K562 (cell line): ENCODE data around the gene IPO13. TPM values are rescaled to one million over a fixed set of nuclear protein-coding genes. Genes with fewer than 3 reads are reported as not detected.
A peak's percentile ranks its signal among the peaks of the same experiment; 100 is the strongest.

Source experiments
- FIP1L1 ChIP-seq: fragments of 200-400 bp; formaldehyde crosslinking; IDR thresholded peaks from 2 replicates; pipeline ENCODE4 v1.6.1; 2018; ENCODE audit warnings: mild to moderate bottlenecking, low read depth, low read length; ENCODE audit not compliant: poor library complexity, severe bottlenecking
- HEY1 ChIP-seq: fragments of 250-450 bp; sonication (Bioruptor Pico); IDR thresholded peaks from 2 replicates; pipeline ENCODE4 v1.5.0; 2020; ENCODE audit warnings: mild to moderate bottlenecking, moderate library complexity, borderline replicate concordance
- NR2C2 ChIP-seq, 2 experiments: fragments of 200-800 bp in 1 of 2; sonication (Bioruptor generic) in 1 of 2; sonication (generic) in 1 of 2; formaldehyde crosslinking in 1 of 2; IDR thresholded peaks; 2 replicates each; pipeline versions ENCODE4 v1.6.1 to v1.8.0; 2016 to 2022; ENCODE audit warnings: mild to moderate bottlenecking in 1 of 2, missing compliant biosample characterization in 1 of 2, missing genetic modification characterization in 1 of 2, missing genetic modification reagents in 1 of 2
- PURB ChIP-seq: sonication (generic); formaldehyde crosslinking; IDR thresholded peaks from 2 replicates; pipeline ENCODE4 v1.9.0; 2021; ENCODE audit warnings: low read depth, mild to moderate bottlenecking, missing genetic modification reagents
- SAFB ChIP-seq: fragments of 200-400 bp; formaldehyde crosslinking; IDR thresholded peaks from 2 replicates; pipeline ENCODE4 v1.6.1; 2017; ENCODE audit warnings: low read depth, low read length, borderline replicate concordance
- SPI1 ChIP-seq: IDR thresholded peaks from 2 replicates; pipeline ENCODE4 v1.6.1; 2011; ENCODE audit warnings: low read depth, low read length, control low read depth, borderline replicate concordance
- TCF7 ChIP-seq: sonication (generic); IDR thresholded peaks from 2 replicates; pipeline ENCODE4 v1.6.1; 2016; ENCODE audit warnings: antibody characterized with exemption, borderline replicate concordance
- ZZZ3 ChIP-seq: fragments of 450-650 bp; IDR thresholded peaks from 2 replicates; pipeline ENCODE4 v1.6.1; 2016; ENCODE audit warnings: antibody characterized with exemption, mild to moderate bottlenecking, moderate library complexity
- polyA plus RNA-seq, 8 experiments: library from polyadenylated mRNA; depleted of rRNA in 4 of 8; stranded (reverse) in 5 of 8; unstranded in 3 of 8; fragments of >200 nt; fragmentation: Nextera tagmentation in 2 of 8; fragmentation: Illumina TruSeq in 1 of 8; extraction: Ambion mirVana in 2 of 8; extraction: Trizol in 1 of 8; gene quantifications; 2 replicates each; pipeline versions ENCODE4 v1.2.1 to v1.2.3, GENCODE V29; 2011 to 2014; ENCODE audit warnings: inconsistent platforms in 1 of 8, missing spikeins in 1 of 8
- total RNA-seq, 7 experiments: library from RNA; depleted of rRNA in 6 of 7; stranded (reverse); fragments of >200 nt in 6 of 7; fragmentation: Illumina TruSeq in 2 of 7; extraction: Trizol in 2 of 7; gene quantifications; 2 replicates each; pipeline versions ENCODE4 v1.2.1 to v1.2.3, GENCODE V29; 2011 to 2021; ENCODE audit warnings: low replicate concordance in 1 of 7
- TF ChIP-seq, protein P1 (sequence below): fragments of 450-650 bp; IDR thresholded peaks from 2 replicates; pipeline ENCODE4 v1.6.1; 2016
- TF ChIP-seq, protein P2 (sequence below): sonication (generic); formaldehyde crosslinking; IDR thresholded peaks from 2 replicates; pipeline ENCODE4 v1.8.0; 2023; ENCODE audit warnings: mild to moderate bottlenecking, missing genetic modification reagents
- TF ChIP-seq, protein P3 (sequence below), 2 experiments: IDR thresholded peaks; 2 replicates each; pipeline ENCODE4 v1.6.1; 2012; ENCODE audit warnings: improper control_type of control experiment in 2 of 2, low read depth in 2 of 2, low read length in 2 of 2, borderline replicate concordance in 1 of 2
- TF ChIP-seq, protein P4 (sequence below): fragments of 250-450 bp; sonication (Bioruptor Pico); IDR thresholded peaks from 2 replicates; pipeline ENCODE4 v1.5.0; 2021

IPO13 gene
- total and polyA plus RNA-seq, 9 of the 15 experiments (the other 6 are each of a cell fraction or from before 2014, with no cell fraction given): 7.0 to 30.8 (median 16.2) TPM

DNA sequence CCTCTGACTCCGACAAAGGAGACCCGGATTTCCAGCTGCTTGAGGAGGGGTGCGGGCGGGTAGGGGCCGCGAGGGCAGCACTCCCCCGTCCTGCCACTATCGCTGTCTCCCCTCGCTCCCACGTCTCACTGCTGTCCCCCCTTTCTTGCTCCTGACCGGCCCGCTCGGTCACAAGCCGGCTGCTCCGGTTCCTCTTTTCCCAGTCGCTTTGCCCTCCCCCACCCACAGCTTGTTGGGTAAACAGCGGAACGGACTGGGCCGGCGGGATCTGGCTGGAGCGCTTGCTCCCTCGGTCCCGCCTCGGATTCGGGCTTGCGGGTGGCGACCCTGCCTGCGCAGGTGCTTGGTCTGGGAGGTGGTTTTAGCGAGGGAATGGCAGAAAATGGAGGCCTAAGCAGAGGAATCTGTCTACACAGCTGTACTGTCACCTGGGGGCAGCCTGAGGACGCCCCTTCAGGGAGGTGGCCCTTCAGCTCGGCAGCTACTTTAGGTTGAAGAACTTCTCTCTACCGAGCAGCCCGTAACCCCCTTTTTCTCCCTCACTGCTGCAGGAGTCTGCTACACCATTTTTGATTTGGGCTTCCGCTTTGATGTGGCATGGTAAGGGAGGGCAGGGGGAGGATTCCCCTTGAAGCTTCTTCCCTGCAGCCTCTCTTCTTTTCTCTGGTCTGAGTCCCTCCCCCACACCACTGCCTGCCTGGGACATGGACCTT lies 28.7 kb downstream of the IPO13 start (continued):
- TF ChIP-seq, protein P1, sequence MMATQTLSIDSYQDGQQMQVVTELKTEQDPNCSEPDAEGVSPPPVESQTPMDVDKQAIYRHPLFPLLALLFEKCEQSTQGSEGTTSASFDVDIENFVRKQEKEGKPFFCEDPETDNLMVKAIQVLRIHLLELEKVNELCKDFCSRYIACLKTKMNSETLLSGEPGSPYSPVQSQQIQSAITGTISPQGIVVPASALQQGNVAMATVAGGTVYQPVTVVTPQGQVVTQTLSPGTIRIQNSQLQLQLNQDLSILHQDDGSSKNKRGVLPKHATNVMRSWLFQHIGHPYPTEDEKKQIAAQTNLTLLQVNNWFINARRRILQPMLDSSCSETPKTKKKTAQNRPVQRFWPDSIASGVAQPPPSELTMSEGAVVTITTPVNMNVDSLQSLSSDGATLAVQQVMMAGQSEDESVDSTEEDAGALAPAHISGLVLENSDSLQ: no peak; the same call in 1 of the 2 replicates
- TF ChIP-seq ZZZ3: no peak
- TF ChIP-seq PURB (CRISPR knock-in tag): no peak
- TF ChIP-seq, protein P2, sequence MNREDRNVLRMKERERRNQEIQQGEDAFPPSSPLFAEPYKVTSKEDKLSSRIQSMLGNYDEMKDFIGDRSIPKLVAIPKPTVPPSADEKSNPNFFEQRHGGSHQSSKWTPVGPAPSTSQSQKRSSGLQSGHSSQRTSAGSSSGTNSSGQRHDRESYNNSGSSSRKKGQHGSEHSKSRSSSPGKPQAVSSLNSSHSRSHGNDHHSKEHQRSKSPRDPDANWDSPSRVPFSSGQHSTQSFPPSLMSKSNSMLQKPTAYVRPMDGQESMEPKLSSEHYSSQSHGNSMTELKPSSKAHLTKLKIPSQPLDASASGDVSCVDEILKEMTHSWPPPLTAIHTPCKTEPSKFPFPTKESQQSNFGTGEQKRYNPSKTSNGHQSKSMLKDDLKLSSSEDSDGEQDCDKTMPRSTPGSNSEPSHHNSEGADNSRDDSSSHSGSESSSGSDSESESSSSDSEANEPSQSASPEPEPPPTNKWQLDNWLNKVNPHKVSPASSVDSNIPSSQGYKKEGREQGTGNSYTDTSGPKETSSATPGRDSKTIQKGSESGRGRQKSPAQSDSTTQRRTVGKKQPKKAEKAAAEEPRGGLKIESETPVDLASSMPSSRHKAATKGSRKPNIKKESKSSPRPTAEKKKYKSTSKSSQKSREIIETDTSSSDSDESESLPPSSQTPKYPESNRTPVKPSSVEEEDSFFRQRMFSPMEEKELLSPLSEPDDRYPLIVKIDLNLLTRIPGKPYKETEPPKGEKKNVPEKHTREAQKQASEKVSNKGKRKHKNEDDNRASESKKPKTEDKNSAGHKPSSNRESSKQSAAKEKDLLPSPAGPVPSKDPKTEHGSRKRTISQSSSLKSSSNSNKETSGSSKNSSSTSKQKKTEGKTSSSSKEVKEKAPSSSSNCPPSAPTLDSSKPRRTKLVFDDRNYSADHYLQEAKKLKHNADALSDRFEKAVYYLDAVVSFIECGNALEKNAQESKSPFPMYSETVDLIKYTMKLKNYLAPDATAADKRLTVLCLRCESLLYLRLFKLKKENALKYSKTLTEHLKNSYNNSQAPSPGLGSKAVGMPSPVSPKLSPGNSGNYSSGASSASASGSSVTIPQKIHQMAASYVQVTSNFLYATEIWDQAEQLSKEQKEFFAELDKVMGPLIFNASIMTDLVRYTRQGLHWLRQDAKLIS: peak; percentile 6; the same call in 1 of the 2 replicates
- peak; percentile 3; the same call in 1 of the 2 replicates for TF ChIP-seq SAFB
- TF ChIP-seq, protein P3, sequence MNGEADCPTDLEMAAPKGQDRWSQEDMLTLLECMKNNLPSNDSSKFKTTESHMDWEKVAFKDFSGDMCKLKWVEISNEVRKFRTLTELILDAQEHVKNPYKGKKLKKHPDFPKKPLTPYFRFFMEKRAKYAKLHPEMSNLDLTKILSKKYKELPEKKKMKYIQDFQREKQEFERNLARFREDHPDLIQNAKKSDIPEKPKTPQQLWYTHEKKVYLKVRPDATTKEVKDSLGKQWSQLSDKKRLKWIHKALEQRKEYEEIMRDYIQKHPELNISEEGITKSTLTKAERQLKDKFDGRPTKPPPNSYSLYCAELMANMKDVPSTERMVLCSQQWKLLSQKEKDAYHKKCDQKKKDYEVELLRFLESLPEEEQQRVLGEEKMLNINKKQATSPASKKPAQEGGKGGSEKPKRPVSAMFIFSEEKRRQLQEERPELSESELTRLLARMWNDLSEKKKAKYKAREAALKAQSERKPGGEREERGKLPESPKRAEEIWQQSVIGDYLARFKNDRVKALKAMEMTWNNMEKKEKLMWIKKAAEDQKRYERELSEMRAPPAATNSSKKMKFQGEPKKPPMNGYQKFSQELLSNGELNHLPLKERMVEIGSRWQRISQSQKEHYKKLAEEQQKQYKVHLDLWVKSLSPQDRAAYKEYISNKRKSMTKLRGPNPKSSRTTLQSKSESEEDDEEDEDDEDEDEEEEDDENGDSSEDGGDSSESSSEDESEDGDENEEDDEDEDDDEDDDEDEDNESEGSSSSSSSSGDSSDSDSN (IDR thresholded peaks at IDR 0.05; ENCODE audit: borderline replicate concordance in 1 of 2, low read depth in 2 of 2, low read length in 2 of 2): 0 out of 4 replicates have a peak, but pooled peaks of 1 of the 2 experiments have one; percentile 60
- TF ChIP-seq, protein P4, sequence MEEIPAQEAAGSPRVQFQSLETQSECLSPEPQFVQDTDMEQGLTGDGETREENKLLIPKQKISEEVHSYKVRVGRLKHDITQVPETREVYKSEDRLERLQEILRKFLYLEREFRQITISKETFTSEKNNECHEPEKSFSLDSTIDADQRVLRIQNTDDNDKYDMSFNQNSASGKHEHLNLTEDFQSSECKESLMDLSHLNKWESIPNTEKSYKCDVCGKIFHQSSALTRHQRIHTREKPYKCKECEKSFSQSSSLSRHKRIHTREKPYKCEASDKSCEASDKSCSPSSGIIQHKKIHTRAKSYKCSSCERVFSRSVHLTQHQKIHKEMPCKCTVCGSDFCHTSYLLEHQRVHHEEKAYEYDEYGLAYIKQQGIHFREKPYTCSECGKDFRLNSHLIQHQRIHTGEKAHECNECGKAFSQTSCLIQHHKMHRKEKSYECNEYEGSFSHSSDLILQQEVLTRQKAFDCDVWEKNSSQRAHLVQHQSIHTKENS (CRISPR knock-in tag): no peak
- no peak for TF ChIP-seq NR2C2 (CRISPR knock-in tag; IDR thresholded peaks at IDR 0.05)
- TF ChIP-seq NR2C2 (tag; IDR thresholded peaks at IDR 0.05): no peak
- peak; percentile 98 for TF ChIP-seq SPI1
- peak; percentile 90; the same call in 1 of the 2 replicates for TF ChIP-seq TCF7
- no peak for TF ChIP-seq HEY1 (CRISPR knock-in tag)
- TF ChIP-seq FIP1L1: peak; percentile 91
